ENCODE measurements around the gene CYFIP1. TPM values are rescaled to one million over a fixed set of nuclear protein-coding genes. Genes with fewer than 3 reads are reported as not detected.

CYFIP1 gene
- total and polyA plus RNA-seq, 2 donors (not counting 1 experiment from before 2014, with no cell fraction given) = 59.4 to 102 TPM

GRCh38 chr15:22903427-22903826 is 76.7 kb downstream of the CYFIP1 start:
- H3K9ac ChIP-seq (ENCODE audit: insufficient read depth, low read length) = no peak overlapping the region
- no peak overlapping the region for H3K27ac ChIP-seq (ENCODE audit: insufficient read depth, low read length)
- no peaks in the 10 kb centered on the region for H3K4me1 ChIP-seq (ENCODE audit: control insufficient read depth, extremely low read depth, insufficient read depth, low read length)
- H4K20me1 ChIP-seq (ENCODE audit: control insufficient read depth, extremely low read depth, insufficient read depth, low read length) = no peaks in the 10 kb centered on the region
- no peaks in the 10 kb centered on the region for H3K79me2 ChIP-seq (ENCODE audit: control insufficient read depth, insufficient read depth, low read length)
- no peak for DNase-seq (ENCODE audit: low read depth in 2 of 2)
- no peak overlapping the region for H3K4me3 ChIP-seq (replicated peaks in 1 of 4; ENCODE audit: control extremely low read depth in 1 of 4, insufficient read depth in 1 of 4, low read depth in 3 of 4, low read length in 4 of 4)
- no peaks in the 10 kb centered on the region for H3K9me3 ChIP-seq (ENCODE audit: control insufficient read depth, insufficient read depth, low read depth, low read length)
- H2AFZ ChIP-seq (ENCODE audit: low read length) = no peak overlapping the region
- TF ChIP-seq CTCF (conservative IDR thresholded peaks at IDR 0.05 in 1 of 2, IDR thresholded peaks at IDR 0.05 in 1 of 2; ENCODE audit: low read depth in 1 of 2, low read length in 2 of 2) (no peak), EZH2 (IDR thresholded peaks at IDR 0.05; ENCODE audit: low read length, missing control alignments) (no peak)
- no peaks in the 10 kb centered on the region for H3K27me3 ChIP-seq (ENCODE audit: control insufficient read depth, insufficient read depth, low read length)
- peaks cover 14% of the 10 kb centered on the region for H3K36me3 ChIP-seq (ENCODE audit: control insufficient read depth, insufficient read depth, low read length)
- no peak overlapping the region for H3K4me2 ChIP-seq (ENCODE audit: extremely low read depth, insufficient read depth, low read length)

- DNase-seq (ENCODE audit: low read depth in 2 of 2) = no peak
- Histone ChIP-seq H4K20me1 (ENCODE audit: control insufficient read depth, extremely low read depth, insufficient read depth, low read length) (no peaks in the 10 kb centered on the region), H3K4me3 (replicated peaks in 1 of 4; ENCODE audit: control extremely low read depth in 1 of 4, insufficient read depth in 1 of 4, low read depth in 3 of 4, low read length in 4 of 4) (no peak overlapping the region), H3K4me1 (ENCODE audit: control insufficient read depth, extremely low read depth, insufficient read depth, low read length) (no peaks in the 10 kb centered on the region), H3K9me3 (ENCODE audit: control insufficient read depth, insufficient read depth, low read depth, low read length) (no peaks in the 10 kb centered on the region), H3K36me3 (ENCODE audit: control insufficient read depth, insufficient read depth, low read length) (peaks cover 14% of the 10 kb centered on the region), H3K9ac (ENCODE audit: insufficient read depth, low read length) (no peak overlapping the region), H3K4me2 (ENCODE audit: extremely low read depth, insufficient read depth, low read length) (no peak overlapping the region), H3K79me2 (ENCODE audit: control insufficient read depth, insufficient read depth, low read length) (no peaks in the 10 kb centered on the region), H3K27ac (ENCODE audit: insufficient read depth, low read length) (no peak overlapping the region), H3K27me3 (ENCODE audit: control insufficient read depth, insufficient read depth, low read length) (no peaks in the 10 kb centered on the region), H2AFZ (ENCODE audit: low read length) (no peak overlapping the region)
- TF ChIP-seq EZH2 (IDR thresholded peaks at IDR 0.05; ENCODE audit: low read length, missing control alignments) (no peak), CTCF (conservative IDR thresholded peaks at IDR 0.05 in 1 of 2, IDR thresholded peaks at IDR 0.05 in 1 of 2; ENCODE audit: low read depth in 1 of 2, low read length in 2 of 2) (no peak)
Measured at GRCh38 chr15:22902981-22903380, 77.2 kb downstream of the CYFIP1 start.

- peaks cover 13% of the 10 kb centered on the region for H3K36me3 ChIP-seq (ENCODE audit: control insufficient read depth, insufficient read depth, low read length)
- no peak for DNase-seq (ENCODE audit: low read depth in 2 of 2)
- no peaks in the 10 kb centered on the region for H3K9me3 ChIP-seq (ENCODE audit: control insufficient read depth, insufficient read depth, low read depth, low read length)
- H3K27me3 ChIP-seq (ENCODE audit: control insufficient read depth, insufficient read depth, low read length) = no peaks in the 10 kb centered on the region
- no peak for TF ChIP-seq EZH2 (IDR thresholded peaks at IDR 0.05; ENCODE audit: low read length, missing control alignments)
- no peak for TF ChIP-seq CTCF (conservative IDR thresholded peaks at IDR 0.05 in 1 of 2, IDR thresholded peaks at IDR 0.05 in 1 of 2; ENCODE audit: low read depth in 1 of 2, low read length in 2 of 2)
- H3K9ac ChIP-seq (ENCODE audit: insufficient read depth, low read length) = no peak overlapping the region
- H3K4me2 ChIP-seq (ENCODE audit: extremely low read depth, insufficient read depth, low read length) = no peak overlapping the region
- H3K79me2 ChIP-seq (ENCODE audit: control insufficient read depth, insufficient read depth, low read length) = no peaks in the 10 kb centered on the region
- H2AFZ ChIP-seq (ENCODE audit: low read length) = no peak overlapping the region
- no peaks in the 10 kb centered on the region for H3K4me1 ChIP-seq (ENCODE audit: control insufficient read depth, extremely low read depth, insufficient read depth, low read length)
- no peak overlapping the region for H3K4me3 ChIP-seq (replicated peaks in 1 of 4; ENCODE audit: control extremely low read depth in 1 of 4, insufficient read depth in 1 of 4, low read depth in 3 of 4, low read length in 4 of 4)
- no peak overlapping the region for H3K27ac ChIP-seq (ENCODE audit: insufficient read depth, low read length)
- no peaks in the 10 kb centered on the region for H4K20me1 ChIP-seq (ENCODE audit: control insufficient read depth, extremely low read depth, insufficient read depth, low read length)
Measured at GRCh38 chr15:22902578-22902977, 77.6 kb downstream of the CYFIP1 start.
